DOHH2 (cell line): ENCODE data around the gene SLC8A1.

Experiments
- H3F3A ChIP-seq: fragments of 200-600 bp; sonication (generic), shearing (Covaris generic); 2 replicates; pipeline ENCODE4 v1.6.0; 2016; ENCODE audit warnings: antibody characterized with exemption, mild to moderate bottlenecking; ENCODE audit not compliant: control insufficient read depth, insufficient read depth
- H3K27ac ChIP-seq: fragments of 200-600 bp; sonication (generic); 2 replicates; pipeline ENCODE4 v1.5.1; 2014; ENCODE audit warnings: low read depth, mild to moderate bottlenecking, low read length, moderate library complexity
- H3K27me3 ChIP-seq: fragments of 200-600 bp; sonication (generic); 2 replicates; pipeline ENCODE4 v1.6.1; 2014; ENCODE audit warnings: mild to moderate bottlenecking, low read length, mixed read lengths; ENCODE audit not compliant: control insufficient read depth
- H3K36me3 ChIP-seq: fragments of 200-600 bp; sonication (generic); 2 replicates; pipeline ENCODE4 v1.6.1; 2014; ENCODE audit warnings: mild to moderate bottlenecking, low read length, moderate library complexity, mixed read lengths; ENCODE audit not compliant: control insufficient read depth
- H3K4me1 ChIP-seq: fragments of 200-600 bp; sonication (generic); 2 replicates; pipeline ENCODE4 v1.6.1; 2014; ENCODE audit warnings: mild to moderate bottlenecking, low read length, mixed read lengths; ENCODE audit not compliant: control insufficient read depth
- H3K4me2 ChIP-seq: fragments of 200-600 bp; sonication (generic); 2 replicates; pipeline ENCODE4 v1.6.0; 2014; ENCODE audit warnings: mild to moderate bottlenecking, low read length, moderate library complexity
- H3K4me3 ChIP-seq: fragments of 200-600 bp; sonication (generic); 2 replicates; pipeline ENCODE4 v1.5.1; 2014; ENCODE audit warnings: mild to moderate bottlenecking, low read length, mixed read lengths
- H3K79me2 ChIP-seq: fragments of 200-600 bp; sonication (generic); 2 replicates; pipeline ENCODE4 v1.6.1; 2014; ENCODE audit warnings: mild to moderate bottlenecking, low read length, mixed read lengths; ENCODE audit not compliant: control insufficient read depth
- H3K9me2 ChIP-seq: fragments of 200-600 bp; sonication (generic); replicated peaks from 2 replicates; pipeline ENCODE4 v1.6.1; 2014; ENCODE audit warnings: mild to moderate bottlenecking, low read length, mixed read lengths; ENCODE audit not compliant: control insufficient read depth
- H3K9me3 ChIP-seq: fragments of 200-600 bp; sonication (generic); 2 replicates; pipeline ENCODE4 v1.6.1; 2014; ENCODE audit warnings: antibody characterized with exemption, low read length, mixed read lengths; ENCODE audit not compliant: control insufficient read depth, insufficient read depth
- H4K20me1 ChIP-seq: fragments of 200-600 bp; sonication (generic); 2 replicates; pipeline ENCODE4 v1.6.0; 2014; ENCODE audit warnings: low read depth, mild to moderate bottlenecking, antibody characterized with exemption, low read length, moderate library complexity; ENCODE audit not compliant: control insufficient read depth, insufficient read depth
- CTCF ChIP-seq: fragments of 200-600 bp; sonication (generic); IDR thresholded peaks from one replicate; pipeline ENCODE4 v1.5.1; 2014; ENCODE audit warnings: antibody characterized with exemption, mild to moderate bottlenecking, low read depth, low read length; ENCODE audit not compliant: poor library complexity, severe bottlenecking
- EZH2phosphoT487 ChIP-seq: fragments of 200-600 bp; sonication (generic); IDR thresholded peaks from 2 replicates; pipeline ENCODE4 v1.6.1; 2017; ENCODE audit warnings: borderline replicate concordance, mild to moderate bottlenecking, antibody characterized with exemption, low read length, moderate library complexity, mixed read lengths

SLC8A1 gene

GRCh38 chr2:40106061-40106460 lies 345.8 kb downstream of the SLC8A1 start:
- Histone ChIP-seq H3K4me3 (no peak overlapping the region), H3K4me2 (no peak overlapping the region), H3K27ac (no peak overlapping the region), H3K27me3 (no peaks in the 10 kb centered on the region), H3K36me3 (no peaks in the 10 kb centered on the region), H3F3A (peaks cover 6% of the 10 kb centered on the region), H4K20me1 (no peaks in the 10 kb centered on the region), H3K9me3 (no peaks in the 10 kb centered on the region), H3K4me1 (peaks cover 22% of the 10 kb centered on the region), H3K9me2 (no peaks in the 10 kb centered on the region), H3K79me2 (no peaks in the 10 kb centered on the region)
- TF ChIP-seq EZH2phosphoT487 (no peak), CTCF (no peak)

GRCh38 chr2:40105593-40105992 lies 346.3 kb downstream of the SLC8A1 start:
- peaks cover 27% of the 10 kb centered on the region for H3K4me1 ChIP-seq
- no peaks in the 10 kb centered on the region for H4K20me1 ChIP-seq
- peaks cover 6% of the 10 kb centered on the region for H3F3A ChIP-seq
- no peak overlapping the region for H3K27ac ChIP-seq
- H3K9me3 ChIP-seq = no peaks in the 10 kb centered on the region
- H3K27me3 ChIP-seq = no peaks in the 10 kb centered on the region
- TF ChIP-seq CTCF = no peak
- TF ChIP-seq EZH2phosphoT487 = no peak
- no peak overlapping the region for H3K4me3 ChIP-seq
- no peaks in the 10 kb centered on the region for H3K36me3 ChIP-seq
- no peaks in the 10 kb centered on the region for H3K9me2 ChIP-seq
- no peak overlapping the region for H3K4me2 ChIP-seq
- no peaks in the 10 kb centered on the region for H3K79me2 ChIP-seq

- peaks cover 6% of the 10 kb centered on the region for H3F3A ChIP-seq
- no peaks in the 10 kb centered on the region for H3K36me3 ChIP-seq
- H3K4me3 ChIP-seq = no peak overlapping the region
- H3K4me1 ChIP-seq = peaks cover 33% of the 10 kb centered on the region
- no peaks in the 10 kb centered on the region for H3K9me2 ChIP-seq
- H3K9me3 ChIP-seq = no peaks in the 10 kb centered on the region
- no peak overlapping the region for H3K4me2 ChIP-seq
- H4K20me1 ChIP-seq = no peaks in the 10 kb centered on the region
- no peak overlapping the region for H3K27ac ChIP-seq
- no peak for TF ChIP-seq CTCF
- TF ChIP-seq EZH2phosphoT487 = no peak
- H3K79me2 ChIP-seq = no peaks in the 10 kb centered on the region
- H3K27me3 ChIP-seq = no peaks in the 10 kb centered on the region
Measured at GRCh38 chr2:40103590-40103989, 348.3 kb downstream of the SLC8A1 start.

- Histone ChIP-seq H3K4me2 (no peak overlapping the region), H3K4me1 (peaks cover 33% of the 10 kb centered on the region), H4K20me1 (no peaks in the 10 kb centered on the region), H3K27me3 (no peaks in the 10 kb centered on the region), H3K4me3 (no peak overlapping the region), H3K27ac (no peak overlapping the region), H3F3A (peaks cover 6% of the 10 kb centered on the region), H3K9me3 (no peaks in the 10 kb centered on the region), H3K9me2 (no peaks in the 10 kb centered on the region), H3K79me2 (no peaks in the 10 kb centered on the region), H3K36me3 (no peaks in the 10 kb centered on the region)
- TF ChIP-seq CTCF (no peak), EZH2phosphoT487 (no peak)
Measured at GRCh38 chr2:40103163-40103562, 348.7 kb downstream of the SLC8A1 start.
